GM12878 (cell line): ENCODE data around the gene VASP.

ENCODE experiments used
- CEBPB ChIP-seq, 2 experiments: fragments of 150-350 bp in 1 of 2; IDR thresholded peaks; 2 replicates each; pipeline ENCODE4 v1.6.1; 2012 to 2014; ENCODE audit warnings: low read depth in 2 of 2, low read length in 2 of 2, borderline replicate concordance in 1 of 2, inconsistent platforms in 1 of 2
- EGR1 ChIP-seq, 2 experiments: IDR thresholded peaks; 1 replicate in 1 of 2; 2 replicates in 1 of 2; pipeline ENCODE4 v1.6.1; 2011 to 2012; ENCODE audit warnings: low read depth in 2 of 2, low read length in 2 of 2, borderline replicate concordance in 1 of 2, mild to moderate bottlenecking in 1 of 2, moderate library complexity in 1 of 2
- EP300 ChIP-seq, 2 experiments: fragments of 150-350 bp in 1 of 2; IDR thresholded peaks; 2 replicates each; pipeline ENCODE4 v1.6.1; 2011 to 2012; ENCODE audit warnings: low read depth in 2 of 2, low read length in 2 of 2, borderline replicate concordance in 1 of 2, improper control_type of control experiment in 1 of 2, inconsistent platforms in 1 of 2; ENCODE audit not compliant: control insufficient read depth in 1 of 2
- EZH2 ChIP-seq: IDR thresholded peaks from 2 replicates; pipeline ENCODE4 v1.6.1; 2012; ENCODE audit warnings: low read depth, mild to moderate bottlenecking, control low read depth, inconsistent platforms, low read length, borderline replicate concordance; ENCODE audit not compliant: control insufficient read depth
- JUND ChIP-seq: IDR thresholded peaks from 2 replicates; pipeline ENCODE4 v1.6.1; 2012; ENCODE audit warnings: low read depth, mild to moderate bottlenecking, low read length, improper control_type of control experiment, moderate library complexity
- MTA3 ChIP-seq: IDR thresholded peaks from 2 replicates; pipeline ENCODE4 v1.6.1; 2012; ENCODE audit warnings: low read length, inconsistent platforms, borderline replicate concordance
- NR2C2 ChIP-seq: IDR thresholded peaks from 2 replicates; pipeline ENCODE4 v1.6.1; 2011; ENCODE audit warnings: borderline replicate concordance, low read depth; ENCODE audit not compliant: control insufficient read depth, insufficient read length
- POLR2A ChIP-seq: IDR thresholded peaks from 2 replicates; pipeline ENCODE4 v1.6.1; 2011; ENCODE audit warnings: low read depth, mild to moderate bottlenecking, low read length
- SMAD1 ChIP-seq: fragments of 450-650 bp; IDR thresholded peaks from 2 replicates; pipeline ENCODE4 v1.6.1; 2018; ENCODE audit warnings: mild to moderate bottlenecking, low read depth; ENCODE audit not compliant: partially characterized antibody
- SMC3 ChIP-seq: IDR thresholded peaks from 2 replicates; pipeline ENCODE4 v1.6.1; 2011; ENCODE audit warnings: low read length, improper control_type of control experiment, borderline replicate concordance
- TF ChIP-seq, protein P1 (sequence below), 3 experiments: IDR thresholded peaks in 2 of 3; conservative IDR thresholded peaks in 1 of 3; 2 replicates each; pipeline ENCODE4 v1.5.1; 2011; ENCODE audit warnings: low read depth in 3 of 3, low read length in 3 of 3, mild to moderate bottlenecking in 3 of 3, control low read depth in 2 of 3, moderate library complexity in 2 of 3, inconsistent platforms in 1 of 3, mixed read lengths in 1 of 3; ENCODE audit not compliant: control insufficient read depth in 2 of 3, insufficient read depth in 1 of 3; ENCODE audit errors: extremely low read depth in 1 of 3
- TF ChIP-seq, protein P2 (sequence below): IDR thresholded peaks from 2 replicates; pipeline ENCODE4 v1.6.1; 2012; ENCODE audit warnings: mild to moderate bottlenecking, low read depth, low read length

DNA sequence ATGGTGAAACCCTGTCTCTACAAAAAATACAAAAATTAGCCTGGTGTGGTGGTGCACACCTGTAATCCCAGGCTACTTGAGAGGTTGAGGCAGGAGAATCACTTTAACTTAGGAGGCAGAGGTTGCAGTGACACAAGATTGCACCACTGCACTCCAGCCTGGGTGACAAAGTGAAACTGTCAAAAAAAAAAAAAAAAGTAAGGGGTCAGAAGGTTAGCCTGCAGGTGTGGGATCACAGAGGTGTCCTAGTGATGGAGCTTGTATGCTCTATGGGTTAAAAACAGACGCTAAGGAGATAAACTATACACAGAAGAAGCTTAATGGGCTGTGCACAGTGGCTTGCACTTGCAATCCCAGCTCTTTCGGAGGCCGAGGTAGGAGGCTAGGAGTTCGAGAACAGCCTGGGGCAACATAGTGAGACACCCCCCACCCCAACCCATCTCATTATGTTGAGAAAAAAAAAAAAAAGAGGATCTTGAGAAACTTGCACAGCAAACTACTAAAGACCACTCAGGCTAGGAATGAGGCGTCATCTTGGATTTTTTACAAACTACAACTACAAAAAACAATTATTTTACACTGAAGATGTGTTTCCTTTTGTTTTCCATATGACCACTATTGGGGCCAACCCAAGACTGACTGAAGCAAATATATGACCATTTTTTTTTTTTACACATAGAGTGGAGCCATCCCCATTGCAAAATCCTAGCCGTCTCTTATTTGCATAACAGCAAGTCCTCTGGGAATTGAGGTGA, 31.6 kb upstream of the VASP start:
- TF ChIP-seq EGR1 (IDR thresholded peaks at IDR 0.05; ENCODE audit: borderline replicate concordance in 1 of 2, low read depth in 2 of 2, low read length in 2 of 2) (no peak), SMAD1 (no peak), JUND (no peak), NR2C2 (no peak), POLR2A (no peak), MTA3 (no peak), CEBPB (IDR thresholded peaks at IDR 0.05; ENCODE audit: borderline replicate concordance in 1 of 2, low read depth in 2 of 2, low read length in 2 of 2) (no peak), EZH2 (no peak), SMC3 (no peak), EP300 (IDR thresholded peaks at IDR 0.05; ENCODE audit: borderline replicate concordance in 1 of 2, control insufficient read depth in 1 of 2, low read depth in 2 of 2, low read length in 2 of 2) (no peak)
- TF ChIP-seq, protein P1, sequence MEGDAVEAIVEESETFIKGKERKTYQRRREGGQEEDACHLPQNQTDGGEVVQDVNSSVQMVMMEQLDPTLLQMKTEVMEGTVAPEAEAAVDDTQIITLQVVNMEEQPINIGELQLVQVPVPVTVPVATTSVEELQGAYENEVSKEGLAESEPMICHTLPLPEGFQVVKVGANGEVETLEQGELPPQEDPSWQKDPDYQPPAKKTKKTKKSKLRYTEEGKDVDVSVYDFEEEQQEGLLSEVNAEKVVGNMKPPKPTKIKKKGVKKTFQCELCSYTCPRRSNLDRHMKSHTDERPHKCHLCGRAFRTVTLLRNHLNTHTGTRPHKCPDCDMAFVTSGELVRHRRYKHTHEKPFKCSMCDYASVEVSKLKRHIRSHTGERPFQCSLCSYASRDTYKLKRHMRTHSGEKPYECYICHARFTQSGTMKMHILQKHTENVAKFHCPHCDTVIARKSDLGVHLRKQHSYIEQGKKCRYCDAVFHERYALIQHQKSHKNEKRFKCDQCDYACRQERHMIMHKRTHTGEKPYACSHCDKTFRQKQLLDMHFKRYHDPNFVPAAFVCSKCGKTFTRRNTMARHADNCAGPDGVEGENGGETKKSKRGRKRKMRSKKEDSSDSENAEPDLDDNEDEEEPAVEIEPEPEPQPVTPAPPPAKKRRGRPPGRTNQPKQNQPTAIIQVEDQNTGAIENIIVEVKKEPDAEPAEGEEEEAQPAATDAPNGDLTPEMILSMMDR (IDR thresholded peaks at IDR 0.05 in 2 of 3, conservative IDR thresholded peaks at IDR 0.05 in 1 of 3; ENCODE audit: control insufficient read depth in 2 of 3, extremely low read depth in 1 of 3, insufficient read depth in 1 of 3, low read depth in 3 of 3, low read length in 3 of 3): no peak
- TF ChIP-seq, protein P2, sequence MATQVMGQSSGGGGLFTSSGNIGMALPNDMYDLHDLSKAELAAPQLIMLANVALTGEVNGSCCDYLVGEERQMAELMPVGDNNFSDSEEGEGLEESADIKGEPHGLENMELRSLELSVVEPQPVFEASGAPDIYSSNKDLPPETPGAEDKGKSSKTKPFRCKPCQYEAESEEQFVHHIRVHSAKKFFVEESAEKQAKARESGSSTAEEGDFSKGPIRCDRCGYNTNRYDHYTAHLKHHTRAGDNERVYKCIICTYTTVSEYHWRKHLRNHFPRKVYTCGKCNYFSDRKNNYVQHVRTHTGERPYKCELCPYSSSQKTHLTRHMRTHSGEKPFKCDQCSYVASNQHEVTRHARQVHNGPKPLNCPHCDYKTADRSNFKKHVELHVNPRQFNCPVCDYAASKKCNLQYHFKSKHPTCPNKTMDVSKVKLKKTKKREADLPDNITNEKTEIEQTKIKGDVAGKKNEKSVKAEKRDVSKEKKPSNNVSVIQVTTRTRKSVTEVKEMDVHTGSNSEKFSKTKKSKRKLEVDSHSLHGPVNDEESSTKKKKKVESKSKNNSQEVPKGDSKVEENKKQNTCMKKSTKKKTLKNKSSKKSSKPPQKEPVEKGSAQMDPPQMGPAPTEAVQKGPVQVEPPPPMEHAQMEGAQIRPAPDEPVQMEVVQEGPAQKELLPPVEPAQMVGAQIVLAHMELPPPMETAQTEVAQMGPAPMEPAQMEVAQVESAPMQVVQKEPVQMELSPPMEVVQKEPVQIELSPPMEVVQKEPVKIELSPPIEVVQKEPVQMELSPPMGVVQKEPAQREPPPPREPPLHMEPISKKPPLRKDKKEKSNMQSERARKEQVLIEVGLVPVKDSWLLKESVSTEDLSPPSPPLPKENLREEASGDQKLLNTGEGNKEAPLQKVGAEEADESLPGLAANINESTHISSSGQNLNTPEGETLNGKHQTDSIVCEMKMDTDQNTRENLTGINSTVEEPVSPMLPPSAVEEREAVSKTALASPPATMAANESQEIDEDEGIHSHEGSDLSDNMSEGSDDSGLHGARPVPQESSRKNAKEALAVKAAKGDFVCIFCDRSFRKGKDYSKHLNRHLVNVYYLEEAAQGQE: no peak
